Astrocyte (in vitro differentiated cells and primary cell): Measurements from ENCODE around the gene PDGFRB. TPM values are rescaled to one million over a fixed set of nuclear protein-coding genes. Genes with fewer than 3 reads are reported as not detected.

Source experiments
- DNase-seq: peaks from one replicate; pipeline ENCODE4 v3.0.0-alpha.2; 2010; ENCODE audit warnings: low read depth
- FAIRE-seq: peaks from 2 replicates; lab custom pipeline; 2011; peaks lifted over from hg19 to GRCh38; lab: Jason Lieb, UNC
- H2AFZ ChIP-seq: 2 replicates; pipeline ENCODE4 v1.6.0; 2012; ENCODE audit warnings: low read depth, low read length, inconsistent platforms
- H3K27ac ChIP-seq: 2 replicates; pipeline ENCODE4 v1.5.1; 2011; ENCODE audit warnings: low read depth, low read length, inconsistent platforms
- H3K27me3 ChIP-seq: 2 replicates; pipeline ENCODE4 v1.6.0; 2011; ENCODE audit warnings: low read length, inconsistent platforms; ENCODE audit not compliant: insufficient read depth
- H3K36me3 ChIP-seq: 2 replicates; pipeline ENCODE4 v1.5.1; 2011; ENCODE audit warnings: low read length, inconsistent platforms; ENCODE audit not compliant: insufficient read depth
- H3K4me1 ChIP-seq: 2 replicates; pipeline ENCODE4 v1.5.1; 2011; ENCODE audit warnings: low read length, inconsistent platforms; ENCODE audit not compliant: insufficient read depth
- H3K4me2 ChIP-seq: 2 replicates; pipeline ENCODE4 v1.6.0; 2012; ENCODE audit warnings: low read length, inconsistent platforms
- H3K4me3 ChIP-seq: 2 replicates; pipeline ENCODE4 v1.5.1; 2011; ENCODE audit warnings: low read depth, mild to moderate bottlenecking, low read length, inconsistent platforms; ENCODE audit not compliant: insufficient read depth
- H3K79me2 ChIP-seq: 2 replicates; pipeline ENCODE4 v1.6.0; 2012; ENCODE audit warnings: mild to moderate bottlenecking, low read length, inconsistent platforms; ENCODE audit not compliant: insufficient read depth
- H3K9ac ChIP-seq: 2 replicates; pipeline ENCODE4 v1.6.0; 2012; ENCODE audit warnings: mild to moderate bottlenecking, low read length, inconsistent platforms
- H3K9me3 ChIP-seq: 2 replicates; pipeline ENCODE4 v1.5.1; 2012; ENCODE audit warnings: low read depth, mild to moderate bottlenecking, low read length, inconsistent platforms; ENCODE audit not compliant: insufficient read depth
- H4K20me1 ChIP-seq: 2 replicates; pipeline ENCODE4 v1.6.0; 2012; ENCODE audit warnings: low read length, inconsistent platforms; ENCODE audit not compliant: insufficient read depth
- H3K27ac Mint-ChIP-seq: one replicate; pipeline ENCODE4 v1.8.0; 2021; ENCODE audit warnings: mild to moderate bottlenecking, mixed read lengths; ENCODE audit not compliant: unreplicated experiment
- H3K27me3 Mint-ChIP-seq: one replicate; pipeline ENCODE4 v1.8.0; 2021; ENCODE audit warnings: low read depth, mixed read lengths; ENCODE audit not compliant: unreplicated experiment
- H3K36me3 Mint-ChIP-seq: one replicate; pipeline ENCODE4 v1.8.0; 2021; ENCODE audit warnings: low read depth, mixed read lengths; ENCODE audit not compliant: unreplicated experiment
- H3K4me1 Mint-ChIP-seq: one replicate; pipeline ENCODE4 v1.8.0; 2021; ENCODE audit warnings: low read depth, mixed read lengths; ENCODE audit not compliant: unreplicated experiment
- H3K4me3 Mint-ChIP-seq: one replicate; pipeline ENCODE4 v1.8.0; 2021; ENCODE audit warnings: mild to moderate bottlenecking, moderate library complexity, mixed read lengths; ENCODE audit not compliant: unreplicated experiment
- H3K9me3 Mint-ChIP-seq: one replicate; pipeline ENCODE4 v1.8.0; 2021; ENCODE audit warnings: mild to moderate bottlenecking, mixed read lengths; ENCODE audit not compliant: unreplicated experiment
- CTCF ChIP-seq: IDR thresholded peaks from 2 replicates; pipeline ENCODE4 v1.5.1; 2011; ENCODE audit warnings: low read depth, mild to moderate bottlenecking, inconsistent platforms, low read length, moderate library complexity; ENCODE audit not compliant: insufficient read depth
- EZH2 ChIP-seq: IDR thresholded peaks from 2 replicates; pipeline ENCODE4 v1.6.1; 2012; ENCODE audit warnings: mild to moderate bottlenecking, low read length, inconsistent platforms; ENCODE audit not compliant: insufficient read depth
- total RNA-seq: library from RNA; stranded (reverse); gene quantifications from 2 replicates; pipeline ENCODE4 v1.2.1, GENCODE V29; 2021

PDGFRB gene
- total RNA-seq, 1 donor from 2014 or later, result 78.8 TPM

GRCh38 chr5:150184990-150185912 is 29.6 kb upstream of the PDGFRB start:
- no peak for DNase-seq
- no peak for FAIRE-seq
- peaks cover 10% of the 10 kb centered on the region for H3K4me1 Mint-ChIP-seq
- H3K4me3 ChIP-seq, result no peak overlapping the region
- H3K27me3 ChIP-seq, result peaks cover 34% of the 10 kb centered on the region
- no peaks in the 10 kb centered on the region for H3K9me3 ChIP-seq
- H3K4me1 ChIP-seq, result peaks cover 11% of the 10 kb centered on the region
- no peak for TF ChIP-seq EZH2
- no peak for TF ChIP-seq CTCF
- H3K36me3 Mint-ChIP-seq, result peaks cover 2% of the 10 kb centered on the region
- no peaks in the 10 kb centered on the region for H3K9me3 Mint-ChIP-seq
- H3K27ac ChIP-seq, result no peak overlapping the region
- peaks cover 75% of the 10 kb centered on the region for H3K27me3 Mint-ChIP-seq
- H4K20me1 ChIP-seq, result no peaks in the 10 kb centered on the region
- H3K4me2 ChIP-seq, result no peak overlapping the region
- no peak overlapping the region for H3K27ac Mint-ChIP-seq
- no peaks in the 10 kb centered on the region for H3K36me3 ChIP-seq
- H3K4me3 Mint-ChIP-seq, result no peak overlapping the region
- no peaks in the 10 kb centered on the region for H3K79me2 ChIP-seq
- no peak overlapping the region for H2AFZ ChIP-seq
- no peak overlapping the region for H3K9ac ChIP-seq

- H3K9me3 ChIP-seq, result no peaks in the 10 kb centered on the region
- FAIRE-seq (no peak), DNase-seq (no peak)
- no peak overlapping the region for H3K4me2 ChIP-seq
- Mint-ChIP-seq H3K4me3 (no peak overlapping the region), H3K27ac (no peak overlapping the region), H3K36me3 (peaks cover 2% of the 10 kb centered on the region), H3K27me3 (peaks cover 68% of the 10 kb centered on the region), H3K4me1 (peaks cover 10% of the 10 kb centered on the region), H3K9me3 (no peaks in the 10 kb centered on the region)
- peaks cover 9% of the 10 kb centered on the region for H3K4me1 ChIP-seq
- no peak for TF ChIP-seq CTCF
- TF ChIP-seq EZH2, result no peak
- H3K9ac ChIP-seq, result no peak overlapping the region
- no peak overlapping the region for H3K27ac ChIP-seq
- H2AFZ ChIP-seq, result no peak overlapping the region
- peaks cover 22% of the 10 kb centered on the region for H3K27me3 ChIP-seq
- no peaks in the 10 kb centered on the region for H3K79me2 ChIP-seq
- no peak overlapping the region for H3K4me3 ChIP-seq
- H4K20me1 ChIP-seq, result no peaks in the 10 kb centered on the region
- no peaks in the 10 kb centered on the region for H3K36me3 ChIP-seq
These were observed 28.4 kb upstream of the PDGFRB start for GRCh38 chr5:150184006-150184405.

GRCh38 chr5:150183436-150183835 is 27.8 kb upstream of the PDGFRB start:
- H3K4me3 Mint-ChIP-seq, result no peak overlapping the region
- FAIRE-seq, result no peak
- H3K4me2 ChIP-seq, result no peak overlapping the region

More at GRCh38 chr5:150183436-150183835, 27.8 kb upstream of the PDGFRB start:
- no peak overlapping the region for H3K27ac Mint-ChIP-seq
- H3K27me3 Mint-ChIP-seq, result peaks cover 67% of the 10 kb centered on the region
- peaks cover 9% of the 10 kb centered on the region for H3K4me1 ChIP-seq
- H3K9me3 Mint-ChIP-seq, result no peaks in the 10 kb centered on the region
- no peak overlapping the region for H3K27ac ChIP-seq
- no peak overlapping the region for H2AFZ ChIP-seq
- DNase-seq, result no peak
- H3K27me3 ChIP-seq, result peaks cover 19% of the 10 kb centered on the region
- H4K20me1 ChIP-seq, result no peaks in the 10 kb centered on the region
- peaks cover 2% of the 10 kb centered on the region for H3K36me3 Mint-ChIP-seq
- H3K4me1 Mint-ChIP-seq, result peaks cover 10% of the 10 kb centered on the region
- H3K4me3 ChIP-seq, result no peak overlapping the region
- no peaks in the 10 kb centered on the region for H3K36me3 ChIP-seq
- TF ChIP-seq CTCF (no peak), EZH2 (no peak)
- no peaks in the 10 kb centered on the region for H3K79me2 ChIP-seq
- no peaks in the 10 kb centered on the region for H3K9me3 ChIP-seq
- H3K9ac ChIP-seq, result no peak overlapping the region
